BLaER1 (cell line): Measurements from ENCODE around the gene HK1.

Experiments
- H3K27ac ChIP-seq: shearing (Covaris generic); formaldehyde crosslinking; 2 replicates; pipeline ENCODE4 v1.8.1; 2022
- H3K27me3 ChIP-seq: shearing (Covaris generic); formaldehyde crosslinking; 2 replicates; pipeline ENCODE4 v1.8.1; 2022
- H3K36me3 ChIP-seq: shearing (Covaris generic); formaldehyde crosslinking; 2 replicates; pipeline ENCODE4 v1.8.1; 2022
- H3K4me1 ChIP-seq: shearing (Covaris generic); formaldehyde crosslinking; 2 replicates; pipeline ENCODE4 v1.8.1; 2022
- H3K4me2 ChIP-seq: shearing (Covaris generic); formaldehyde crosslinking; 2 replicates; pipeline ENCODE4 v1.8.1; 2022
- H3K4me3 ChIP-seq: shearing (Covaris generic); formaldehyde crosslinking; 2 replicates; pipeline ENCODE4 v1.8.1; 2022
- H3K9ac ChIP-seq: shearing (Covaris generic); formaldehyde crosslinking; 2 replicates; pipeline ENCODE4 v1.8.1; 2022
- H3K9me3 ChIP-seq: shearing (Covaris generic); formaldehyde crosslinking; 2 replicates; pipeline ENCODE4 v1.8.1; 2022
- H4K20me1 ChIP-seq: shearing (Covaris generic); formaldehyde crosslinking; 2 replicates; pipeline ENCODE4 v1.8.1; 2022
- Cebpa-rat ChIP-seq: shearing (Covaris generic); IDR thresholded peaks from 2 replicates; pipeline ENCODE4 v1.8.1; 2022

Gene HK1

GRCh38 chr10:69403519-69403918 is 125.2 kb downstream of the HK1 start:
- Histone ChIP-seq H4K20me1 (no peaks in the 10 kb centered on the region), H3K4me3 (no peak overlapping the region)

DNA sequence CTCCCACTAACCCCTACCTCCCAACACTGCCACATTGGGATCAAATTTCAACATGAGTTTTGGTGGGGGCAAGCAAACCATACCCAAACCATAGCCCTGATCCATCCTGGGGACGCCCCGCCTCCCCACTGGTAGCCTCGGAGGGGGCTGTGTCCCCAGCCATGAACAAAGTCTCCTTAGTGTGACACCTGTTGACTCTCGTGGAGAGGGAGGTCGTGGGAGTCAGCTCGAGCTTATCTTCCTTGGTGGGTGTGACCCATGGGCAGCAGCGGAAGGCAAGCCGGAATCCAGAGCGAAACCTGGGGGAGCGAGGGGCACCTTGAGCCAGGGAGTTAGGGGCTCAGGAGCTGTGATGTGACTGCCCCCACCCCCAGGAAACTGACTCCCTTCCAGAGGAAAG is 126.5 kb downstream of the HK1 start:
- no peak overlapping the region for H3K27ac ChIP-seq
- no peaks in the 10 kb centered on the region for H3K9me3 ChIP-seq

More at GRCh38 chr10:69403519-69403918, 125.2 kb downstream of the HK1 start:
- Histone ChIP-seq H3K36me3 (peaks cover 46% of the 10 kb centered on the region), H3K27ac (no peak overlapping the region), H3K9ac (no peak overlapping the region), H3K4me1 (peaks cover 17% of the 10 kb centered on the region), H3K27me3 (no peaks in the 10 kb centered on the region), H3K9me3 (no peaks in the 10 kb centered on the region), H3K4me2 (no peak overlapping the region)
- TF ChIP-seq Cebpa-rat, result no peak

DNA sequence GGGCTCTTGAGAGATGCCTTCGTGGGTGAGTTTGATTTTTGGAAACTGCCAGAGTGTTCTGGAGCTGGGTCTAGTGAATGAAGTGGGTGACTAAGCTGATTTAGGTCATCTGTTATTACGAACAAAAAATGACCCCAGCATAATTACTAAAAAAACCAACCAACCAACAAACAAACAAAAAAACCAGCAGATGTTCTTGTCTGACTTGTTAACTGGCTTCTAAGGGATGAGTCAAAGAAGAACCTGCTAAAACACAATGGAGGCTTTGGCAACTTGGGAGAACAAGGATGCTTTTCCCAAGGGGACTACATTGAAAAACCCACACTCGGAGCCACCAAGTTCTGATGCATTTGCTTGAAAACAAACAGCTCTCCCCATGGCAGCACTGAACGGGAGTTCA is 126.9 kb downstream of the HK1 start:
- Histone ChIP-seq H3K9me3 (no peaks in the 10 kb centered on the region), H3K27me3 (no peaks in the 10 kb centered on the region), H3K4me1 (peaks cover 31% of the 10 kb centered on the region), H3K4me2 (no peak overlapping the region), H3K9ac (no peak overlapping the region), H3K36me3 (peaks cover 29% of the 10 kb centered on the region), H3K27ac (no peak overlapping the region), H4K20me1 (no peaks in the 10 kb centered on the region), H3K4me3 (no peak overlapping the region)
- TF ChIP-seq Cebpa-rat, result no peak

More for the DNA sequence above, 126.5 kb downstream of the HK1 start:
- Histone ChIP-seq H3K4me1 (peaks cover 27% of the 10 kb centered on the region), H3K4me3 (no peak overlapping the region), H3K9ac (no peak overlapping the region), H3K27me3 (no peaks in the 10 kb centered on the region), H3K36me3 (peaks cover 33% of the 10 kb centered on the region), H4K20me1 (no peaks in the 10 kb centered on the region), H3K4me2 (no peak overlapping the region)
- TF ChIP-seq Cebpa-rat, result no peak

- no peak overlapping the region for H3K27ac ChIP-seq
Observed at GRCh38 chr10:69406302-69406811, 128.1 kb downstream of the HK1 start.

GRCh38 chr10:69406816-69407580 is 128.7 kb downstream of the HK1 start:
- Histone ChIP-seq H3K36me3 (peaks cover 11% of the 10 kb centered on the region), H3K9me3 (no peaks in the 10 kb centered on the region), H3K4me1 (peaks cover 41% of the 10 kb centered on the region), H3K27me3 (peaks cover 4% of the 10 kb centered on the region), H3K4me2 (no peak overlapping the region), H3K9ac (no peak overlapping the region), H3K27ac (no peak overlapping the region), H4K20me1 (no peaks in the 10 kb centered on the region), H3K4me3 (no peak overlapping the region)
- TF ChIP-seq Cebpa-rat, result no peak

More at GRCh38 chr10:69406302-69406811, 128.1 kb downstream of the HK1 start:
- peaks cover 4% of the 10 kb centered on the region; the same call in 1 of the 2 replicates for H3K27me3 ChIP-seq
- H3K36me3 ChIP-seq, result peaks cover 17% of the 10 kb centered on the region
- no peak overlapping the region for H3K4me3 ChIP-seq
- no peaks in the 10 kb centered on the region for H4K20me1 ChIP-seq
- H3K9me3 ChIP-seq, result no peaks in the 10 kb centered on the region
- no peak overlapping the region for H3K9ac ChIP-seq
- peaks cover 41% of the 10 kb centered on the region for H3K4me1 ChIP-seq
- H3K4me2 ChIP-seq, result no peak overlapping the region
- no peak for TF ChIP-seq Cebpa-rat

- H3K4me3 ChIP-seq, result no peak overlapping the region
- H4K20me1 ChIP-seq, result no peaks in the 10 kb centered on the region
- H3K9me3 ChIP-seq, result no peaks in the 10 kb centered on the region
- H3K4me2 ChIP-seq, result peak overlapping the region; percentile 79
- H3K36me3 ChIP-seq, result peaks cover 5% of the 10 kb centered on the region
- no peak overlapping the region for H3K9ac ChIP-seq
- H3K27ac ChIP-seq, result no peak overlapping the region
- TF ChIP-seq Cebpa-rat, result no peak
- H3K4me1 ChIP-seq, result peaks cover 41% of the 10 kb centered on the region
- peaks cover 8% of the 10 kb centered on the region for H3K27me3 ChIP-seq
Observed at GRCh38 chr10:69407621-69408301, 129.5 kb downstream of the HK1 start.

DNA sequence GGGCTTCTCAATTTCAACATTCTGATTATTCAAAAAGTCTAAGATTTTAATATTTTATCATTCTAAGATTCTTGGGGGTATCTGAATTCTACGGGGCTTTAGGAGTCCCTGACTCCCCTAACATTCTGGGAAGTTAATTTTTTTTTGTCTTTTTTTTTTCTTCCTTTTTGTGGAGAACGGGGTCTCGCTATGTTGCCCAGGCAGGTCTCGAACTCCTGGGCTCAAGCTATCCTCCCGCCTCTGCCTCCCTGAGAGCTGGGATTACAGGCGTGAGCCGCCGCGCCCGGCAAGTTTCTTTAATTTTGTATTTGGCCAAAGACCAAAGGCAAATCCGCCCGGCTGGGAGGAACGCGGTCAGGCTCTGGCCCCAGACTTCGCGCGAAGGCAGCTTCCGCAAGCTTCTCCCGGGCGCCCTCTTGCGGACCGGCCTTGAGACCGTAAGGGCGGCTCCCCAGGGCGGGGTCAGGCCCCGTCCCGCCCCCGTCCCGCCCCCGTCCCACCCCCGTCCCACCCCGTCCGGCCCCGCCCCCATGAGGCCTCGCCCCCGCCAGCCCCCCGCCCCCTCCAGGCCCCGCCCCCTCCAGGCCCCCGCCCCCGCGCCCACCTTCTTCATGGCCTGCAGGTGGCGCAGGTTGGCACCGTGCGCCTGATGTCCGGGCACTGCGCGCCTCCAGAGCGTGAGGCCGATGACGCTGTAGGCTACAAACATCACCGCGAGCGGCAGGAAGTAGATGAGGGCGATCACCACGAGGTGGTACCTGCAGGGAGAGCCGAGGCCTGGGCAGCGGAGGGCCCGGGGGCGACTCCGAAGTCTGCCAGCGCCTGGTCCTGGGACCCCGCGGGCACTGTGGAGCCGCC is 130.3 kb downstream of the HK1 start:
- peak overlapping the region; percentile 66 for H3K27ac ChIP-seq
- no peak for TF ChIP-seq Cebpa-rat

DNA sequence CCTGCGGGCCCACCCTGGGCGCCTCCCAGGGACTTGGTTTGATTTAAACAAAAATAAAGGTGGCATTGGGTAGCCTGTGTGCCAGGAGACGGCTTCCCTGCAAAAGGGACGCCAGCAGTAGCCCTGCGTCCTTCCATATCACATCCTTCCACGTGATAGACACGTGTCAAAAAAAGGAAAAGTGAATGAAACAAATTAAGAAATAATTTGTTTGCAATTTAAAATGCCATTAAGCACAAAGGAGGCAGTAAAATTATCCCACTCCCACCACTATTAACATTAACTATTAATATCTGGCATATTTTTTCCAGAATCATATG is 130.8 kb downstream of the HK1 start:
- H3K9me3 ChIP-seq, result no peaks in the 10 kb centered on the region
- no peaks in the 10 kb centered on the region for H3K36me3 ChIP-seq
- H3K27ac ChIP-seq, result peak overlapping the region; percentile 66
- H3K4me3 ChIP-seq, result peak overlapping the region; percentile 62
- no peak for TF ChIP-seq Cebpa-rat
- H3K27me3 ChIP-seq, result peaks cover 8% of the 10 kb centered on the region
- H3K4me1 ChIP-seq, result peaks cover 41% of the 10 kb centered on the region
- H3K4me2 ChIP-seq, result peak overlapping the region; percentile 85
- no peaks in the 10 kb centered on the region for H4K20me1 ChIP-seq
- H3K9ac ChIP-seq, result peak overlapping the region; percentile 51

More for the DNA sequence above, 130.3 kb downstream of the HK1 start:
- peaks cover 8% of the 10 kb centered on the region for H3K27me3 ChIP-seq
- no peaks in the 10 kb centered on the region for H3K9me3 ChIP-seq
- H3K4me3 ChIP-seq, result peak overlapping the region; percentile 62
- H3K9ac ChIP-seq, result peak overlapping the region; percentile 51
- H3K4me2 ChIP-seq, result peak overlapping the region; percentile 85
- H3K4me1 ChIP-seq, result peaks cover 41% of the 10 kb centered on the region
- H4K20me1 ChIP-seq, result no peaks in the 10 kb centered on the region
- H3K36me3 ChIP-seq, result no peaks in the 10 kb centered on the region

GRCh38 chr10:69409968-69410367 is 131.7 kb downstream of the HK1 start:
- peaks cover 8% of the 10 kb centered on the region for H3K27me3 ChIP-seq
- no peak for TF ChIP-seq Cebpa-rat
- no peak overlapping the region for H3K27ac ChIP-seq
- H3K36me3 ChIP-seq, result no peaks in the 10 kb centered on the region
- no peak overlapping the region for H3K4me3 ChIP-seq
- H3K9ac ChIP-seq, result no peak overlapping the region
- peak overlapping the region; percentile 85 for H3K4me2 ChIP-seq
- H3K9me3 ChIP-seq, result no peaks in the 10 kb centered on the region
- H4K20me1 ChIP-seq, result no peaks in the 10 kb centered on the region
- peaks cover 41% of the 10 kb centered on the region for H3K4me1 ChIP-seq
